Posterior cingulate gyrus (tissue), 11 donors: ENCODE data around the gene STAB2.
A peak's percentile ranks its signal among the peaks of the same experiment; 100 is the strongest.

Experiments used
- DNase-seq, 10 donors: peaks; one replicate each; pipeline versions ENCODE4 v3.0.0 to v3.0.0-alpha.2; 2020 to 2021; ENCODE audit warnings: mixed read lengths in 3 of 10
- intact Hi-C: fragments of 100-400 bp; cut with DNase I; formaldehyde crosslinking; loops from one replicate; pipeline ENCODE4 v1.15.1; 2023

The STAB2 gene

GRCh38 chr12:103771466-103771865, 184.4 kb downstream of the STAB2 start:
- intact Hi-C loops, result loop anchor here (5.0 kb wide), 1 partner anchor 96 kb away; no protein-coding TSS in a partner anchor
- DNase-seq, result peak in 7 of 10 donors; percentile 34 to 91 (median 45)

- intact Hi-C loops, result loop anchor here (5.0 kb wide), 1 partner anchor 95 kb away; no protein-coding TSS in a partner anchor
- DNase-seq, result peak in 1 of 10 donors; percentile 73
Observed at GRCh38 chr12:103772367-103773108, 185.5 kb downstream of the STAB2 start.

- no peak for DNase-seq
- intact Hi-C loops, result loop anchor here (5.0 kb wide), 1 partner anchor 94 kb away; no protein-coding TSS in a partner anchor
Observed at GRCh38 chr12:103773109-103773910, 186.2 kb downstream of the STAB2 start.

DNA sequence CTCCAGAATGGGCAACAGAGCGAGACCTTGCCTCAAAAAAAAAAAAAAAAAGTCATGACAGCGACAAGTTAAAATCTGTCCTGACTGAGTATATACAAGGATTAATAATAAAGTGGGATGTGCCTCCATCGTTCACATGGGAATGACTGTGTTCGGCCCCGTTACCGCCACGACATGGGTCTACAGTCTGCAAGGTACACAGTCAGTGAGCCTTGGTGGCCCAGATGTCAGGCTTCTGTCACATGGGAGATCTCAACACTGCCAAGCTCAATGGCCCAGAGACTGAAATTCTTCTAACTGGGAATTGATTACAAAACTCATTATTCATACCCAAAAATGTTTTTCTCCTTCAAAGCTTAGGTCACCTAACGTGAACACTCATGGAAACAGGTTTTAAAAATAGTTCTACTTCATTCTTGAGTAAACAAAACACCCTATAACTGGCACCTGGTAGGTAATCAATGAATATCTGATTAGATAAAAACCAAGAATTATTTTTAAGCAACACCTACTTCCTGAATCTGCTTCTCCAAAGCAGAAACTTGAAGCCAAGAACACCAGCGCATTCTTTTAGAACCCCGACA, 188.0 kb downstream of the STAB2 start:
- no peak for DNase-seq
- intact Hi-C loops, result loop anchor here (5.0 kb wide), 1 partner anchor 92 kb away; no protein-coding TSS in a partner anchor

GRCh38 chr12:103778781-103779180, 191.7 kb downstream of the STAB2 start:
- no peak for DNase-seq
- intact Hi-C loops, result no loop called here

GRCh38 chr12:103779410-103780092, 192.5 kb downstream of the STAB2 start:
- intact Hi-C loops, result no loop called here
- DNase-seq, result no peak

DNA sequence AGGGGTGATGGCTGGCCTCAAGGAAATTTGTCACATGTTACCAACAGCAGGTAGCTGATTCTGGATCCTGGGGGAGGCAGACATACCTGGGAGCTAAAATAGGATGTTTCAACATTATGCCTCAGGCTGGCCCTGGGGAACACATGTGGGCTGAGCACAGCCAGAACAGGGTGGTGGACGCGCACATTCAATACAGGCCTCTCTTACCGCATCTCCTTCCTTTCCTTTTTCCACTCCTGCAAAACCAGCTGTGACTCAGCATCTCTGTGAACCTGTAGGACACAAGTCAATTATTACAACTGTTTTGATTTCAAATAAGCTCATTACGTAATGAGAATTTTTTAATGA, 193.0 kb downstream of the STAB2 start:
- DNase-seq, result no peak
- intact Hi-C loops, result no loop called here

- DNase-seq, result no peak
- intact Hi-C loops, result no loop called here
Observed at GRCh38 chr12:103780992-103781391, 193.9 kb downstream of the STAB2 start.

DNA sequence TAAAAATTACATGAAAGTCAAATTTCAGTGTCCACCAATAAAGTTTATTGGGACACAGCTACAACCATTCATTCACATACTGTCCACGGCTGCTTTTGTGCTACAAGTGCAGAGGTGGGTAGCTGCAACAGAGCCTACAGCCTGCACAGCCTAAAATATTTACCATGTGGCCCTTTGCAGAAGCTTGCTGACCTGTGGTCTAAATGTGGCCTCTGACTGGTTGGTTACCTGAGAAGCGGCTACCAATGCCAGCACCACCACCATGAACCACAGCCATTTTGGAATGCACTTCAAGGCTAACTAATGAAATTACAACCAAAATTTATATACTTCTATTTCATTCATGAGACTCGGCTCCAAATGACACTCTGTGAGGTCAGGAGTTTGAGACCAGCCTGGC, 195.3 kb downstream of the STAB2 start:
- intact Hi-C loops, result no loop called here
- DNase-seq, result no peak

DNA sequence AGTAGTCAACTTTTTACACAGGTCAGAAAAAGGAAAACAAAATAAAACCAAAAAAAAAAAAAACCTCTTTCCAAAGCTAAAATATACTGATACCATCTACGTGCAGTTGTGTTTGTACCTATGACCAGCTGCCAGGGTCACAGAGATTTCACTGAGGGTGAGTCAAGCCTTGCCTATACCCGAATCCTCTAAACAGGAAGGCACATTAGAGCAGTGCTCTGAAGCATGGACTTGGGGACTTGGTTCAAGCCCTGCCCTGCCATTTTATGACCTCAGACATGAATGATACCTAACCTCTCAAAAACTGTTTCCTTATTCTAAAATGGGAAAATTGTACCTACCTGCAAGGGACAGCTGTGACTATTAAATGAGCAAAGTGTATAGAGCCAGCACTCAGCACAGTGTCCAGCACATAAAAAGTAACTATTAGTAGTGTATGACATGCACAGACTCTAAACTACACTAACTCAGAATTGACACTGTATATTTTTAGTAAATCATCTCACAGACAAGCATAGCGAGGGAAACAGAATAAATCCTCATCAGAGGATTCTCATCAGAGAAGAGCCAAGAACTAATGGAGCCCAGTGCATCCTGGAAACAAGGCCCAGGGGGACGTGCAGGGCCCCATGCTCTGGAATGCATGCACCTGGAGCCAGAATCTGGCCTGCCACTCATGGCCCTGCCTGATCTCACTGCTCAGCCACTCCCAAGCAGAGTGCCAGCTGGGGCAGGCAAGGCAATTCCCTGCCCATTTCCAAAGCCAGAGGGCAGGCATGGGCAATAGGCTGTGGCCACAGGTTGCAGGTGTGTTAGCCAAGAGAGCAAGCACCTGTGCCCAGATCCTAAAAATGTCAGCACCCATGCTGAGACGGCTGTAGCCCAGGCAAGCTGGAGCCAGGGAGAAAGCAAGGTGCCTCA, 196.9 kb downstream of the STAB2 start:
- DNase-seq, result no peak
- intact Hi-C loops, result no loop called here

DNA sequence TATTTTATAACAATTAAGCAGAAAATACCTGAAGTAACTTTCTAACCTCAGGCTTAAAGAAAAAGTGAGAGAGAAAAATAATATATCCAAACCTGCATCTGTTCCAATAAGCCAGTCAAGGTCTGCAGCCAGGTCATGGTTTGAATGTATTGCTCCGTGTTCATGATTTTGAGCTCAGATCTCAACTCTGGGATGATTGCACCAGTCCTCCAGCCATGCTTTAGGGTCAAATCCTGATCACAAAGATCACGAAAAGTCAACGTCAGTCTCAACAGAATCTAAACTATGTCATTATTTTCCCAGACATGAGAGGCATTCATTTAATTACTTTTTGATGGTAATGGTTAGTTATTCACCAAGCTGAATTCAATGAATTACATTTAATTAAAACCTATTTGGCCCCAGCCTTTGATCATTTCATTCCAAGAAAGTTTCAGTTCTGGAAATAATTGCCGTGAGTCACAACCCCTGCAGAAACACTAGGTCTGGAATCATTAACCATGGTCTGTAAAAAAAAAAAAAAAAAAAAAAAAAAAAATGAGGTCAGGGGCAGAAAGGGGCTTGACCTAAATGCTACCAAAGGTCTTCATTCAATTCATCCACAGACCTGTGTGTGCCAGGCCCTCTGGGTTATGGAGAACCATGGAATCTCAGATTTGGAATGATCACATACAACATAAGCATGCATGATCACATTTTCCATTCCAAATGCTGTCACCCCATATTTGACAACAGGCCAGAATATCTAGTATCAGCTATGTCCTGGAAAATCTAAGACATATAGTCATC, 198.4 kb downstream of the STAB2 start:
- intact Hi-C loops, result no loop called here
- no peak for DNase-seq

- no peak for DNase-seq
- intact Hi-C loops, result no loop called here
Observed at GRCh38 chr12:103786201-103786600, 199.1 kb downstream of the STAB2 start.

DNA sequence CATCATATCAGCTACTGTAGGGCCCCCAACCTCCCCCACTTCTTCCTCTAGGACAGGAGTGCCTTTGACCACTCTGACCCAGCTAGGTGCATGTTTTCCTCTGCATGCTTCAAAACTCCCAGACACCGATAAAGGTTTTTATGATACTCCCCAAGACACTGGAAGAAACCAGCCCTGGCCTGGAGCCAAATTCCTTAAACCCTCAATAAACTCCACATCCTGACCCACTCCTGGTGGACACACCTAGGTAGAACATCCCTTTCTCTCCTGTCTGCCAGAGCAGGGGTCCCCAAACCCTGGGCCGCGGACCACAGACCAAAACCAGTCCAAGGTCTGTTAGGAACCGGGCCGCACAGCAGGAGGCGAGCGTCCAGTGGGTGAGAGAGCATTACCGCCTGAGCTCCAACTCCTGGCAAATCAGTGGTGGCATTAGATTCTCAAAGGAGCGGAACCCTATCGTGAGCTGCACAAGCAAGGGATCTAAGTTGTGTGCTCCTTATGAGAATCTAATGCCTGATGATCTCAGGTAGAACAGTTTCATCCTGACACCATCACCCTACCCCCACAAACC, 204.4 kb downstream of the STAB2 start:
- intact Hi-C loops, result no loop called here
- DNase-seq, result no peak

GRCh38 chr12:103793046-103793445, 206.0 kb downstream of the STAB2 start:
- intact Hi-C loops, result no loop called here
- no peak for DNase-seq

DNA sequence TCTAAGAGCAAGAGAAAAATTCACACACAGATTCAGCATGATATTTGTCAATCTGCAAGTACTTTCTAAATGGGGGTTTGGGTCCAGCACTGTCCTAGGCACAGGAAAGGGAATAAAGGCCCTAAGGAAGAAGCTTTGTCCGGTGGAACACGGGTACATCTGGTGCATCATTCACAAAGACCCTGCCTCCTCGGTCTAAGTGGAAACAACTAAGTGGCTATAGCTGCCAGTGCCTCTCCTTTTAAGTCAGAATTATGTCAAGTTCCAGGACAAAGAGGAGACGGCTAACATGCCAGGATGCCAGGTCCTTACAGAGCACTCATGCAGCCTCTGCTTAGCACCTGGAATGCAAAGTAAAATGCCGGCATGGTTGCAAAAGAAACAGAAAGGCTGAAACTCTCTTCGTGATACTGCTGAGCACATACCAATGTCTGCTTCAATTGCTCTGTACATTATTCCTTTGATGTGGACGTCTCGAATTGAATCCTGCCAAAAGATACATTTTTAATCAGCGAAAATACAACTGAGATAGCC, 206.5 kb downstream of the STAB2 start:
- no peak for DNase-seq
- intact Hi-C loops, result no loop called here

- intact Hi-C loops, result no loop called here
Observed at GRCh38 chr12:103794309-103795213, 207.5 kb downstream of the STAB2 start.

DNA sequence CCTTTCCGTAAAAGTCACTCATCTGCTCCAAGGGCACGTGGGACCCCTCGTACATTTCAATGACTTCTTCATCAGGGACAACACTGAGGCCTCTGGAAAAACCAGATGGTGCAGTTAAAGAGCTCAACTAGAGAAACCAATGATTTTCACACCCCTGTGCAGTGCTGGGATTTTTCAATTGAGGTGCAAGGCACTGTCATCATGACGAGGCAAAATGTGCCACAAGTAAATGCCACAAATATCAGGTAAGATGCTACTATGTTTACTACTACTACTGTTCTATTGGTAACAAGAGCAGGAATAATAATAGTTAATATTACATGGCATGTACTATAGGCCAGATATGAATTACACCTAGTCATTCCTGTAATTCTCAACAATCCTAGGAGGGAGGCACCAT, 211.5 kb downstream of the STAB2 start:
- DNase-seq, result no peak

More at GRCh38 chr12:103794309-103795213, 207.5 kb downstream of the STAB2 start:
- DNase-seq, result no peak

More for the DNA sequence above, 211.5 kb downstream of the STAB2 start:
- intact Hi-C loops, result no loop called here
